H1 (cell line): Measurements from ENCODE around the gene KCNMB2. TPM values are rescaled to one million over a fixed set of nuclear protein-coding genes. Genes with fewer than 3 reads are reported as not detected.

Experiments used
- RNF2 ChIP-seq: fragments of 200-900, 300-1000 bp; sonication (generic); IDR thresholded peaks from 2 replicates; pipeline ENCODE4 v1.7.1; 2016; ENCODE audit warnings: borderline replicate concordance, low read depth, mild to moderate bottlenecking, antibody characterized with exemption, low read length; ENCODE audit not compliant: poor library complexity, severe bottlenecking; ENCODE audit errors: missing control alignments
- polyA plus RNA-seq, 7 experiments: library from polyadenylated mRNA; depleted of rRNA in 3 of 7; stranded (reverse) in 5 of 7; unstranded in 2 of 7; fragments of >200 nt in 5 of 7; fragments of 200-250 nt in 2 of 7; gene quantifications; 1 replicate in 5 of 7; 2 replicates in 1 of 7; 4 replicates in 1 of 7; pipeline versions ENCODE4 v1.2.1 to v1.2.3, GENCODE V29; 2011 to 2013; ENCODE audit warnings: missing spikeins in 2 of 7, mixed read lengths in 2 of 7
- total RNA-seq: library from RNA; stranded (reverse); fragmentation: NEBNext Ultra II Directional; extraction: Animal tissue kit (Norgen Biotek cat#: 25700); gene quantifications from 2 replicates; pipeline ENCODE4 v1.2.1, GENCODE V29; 2021
- TF ChIP-seq, protein P1 (sequence below): fragments of 300-600 bp; sonication (generic); IDR thresholded peaks from 2 replicates; pipeline ENCODE4 v1.7.1; 2012; ENCODE audit warnings: low read length, moderate library complexity, mild to moderate bottlenecking, inconsistent platforms; ENCODE audit not compliant: insufficient replicate concordance
- TF ChIP-seq, protein P2 (sequence below): IDR thresholded peaks from 2 replicates; pipeline ENCODE4 v1.6.1; 2012; ENCODE audit warnings: inconsistent platforms

Gene KCNMB2
- total and polyA plus RNA-seq, 2 of the 8 experiments (the other 6 are each of a cell fraction or from before 2014, with no cell fraction given) = not detected

DNA sequence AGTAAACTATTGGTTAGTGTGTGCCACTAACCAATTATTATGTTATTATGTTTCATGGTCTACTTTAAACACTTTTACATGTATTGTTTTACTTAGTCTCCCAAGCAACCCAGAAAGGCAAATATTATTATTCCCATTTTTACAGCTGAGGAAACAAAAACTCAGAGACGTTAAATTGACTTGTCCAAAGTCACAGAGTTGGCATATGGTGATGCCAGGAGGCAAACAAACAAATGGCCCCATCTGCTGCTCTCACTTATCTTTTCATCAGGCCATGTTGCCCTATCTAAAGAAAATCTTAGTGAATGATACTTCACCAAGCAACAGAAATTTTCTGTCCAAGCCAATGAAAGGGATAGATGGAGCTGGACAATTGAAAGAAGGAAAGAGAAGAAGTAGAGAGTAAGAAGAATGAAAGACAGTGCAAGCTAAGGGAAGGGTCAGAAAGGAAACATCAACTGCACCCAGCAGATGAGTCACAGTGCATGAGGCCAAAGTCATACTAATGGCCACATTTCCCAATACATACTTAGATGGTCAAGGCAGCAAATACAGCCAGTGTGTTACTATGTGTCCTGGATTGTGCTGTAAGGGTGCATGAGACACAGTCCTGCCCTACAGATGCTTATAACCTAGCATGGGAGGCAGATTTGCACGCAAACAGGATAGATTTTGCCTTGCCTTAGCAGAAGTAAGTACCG is 266.9 kb downstream of the KCNMB2 start (continued):
- TF ChIP-seq, protein P1, sequence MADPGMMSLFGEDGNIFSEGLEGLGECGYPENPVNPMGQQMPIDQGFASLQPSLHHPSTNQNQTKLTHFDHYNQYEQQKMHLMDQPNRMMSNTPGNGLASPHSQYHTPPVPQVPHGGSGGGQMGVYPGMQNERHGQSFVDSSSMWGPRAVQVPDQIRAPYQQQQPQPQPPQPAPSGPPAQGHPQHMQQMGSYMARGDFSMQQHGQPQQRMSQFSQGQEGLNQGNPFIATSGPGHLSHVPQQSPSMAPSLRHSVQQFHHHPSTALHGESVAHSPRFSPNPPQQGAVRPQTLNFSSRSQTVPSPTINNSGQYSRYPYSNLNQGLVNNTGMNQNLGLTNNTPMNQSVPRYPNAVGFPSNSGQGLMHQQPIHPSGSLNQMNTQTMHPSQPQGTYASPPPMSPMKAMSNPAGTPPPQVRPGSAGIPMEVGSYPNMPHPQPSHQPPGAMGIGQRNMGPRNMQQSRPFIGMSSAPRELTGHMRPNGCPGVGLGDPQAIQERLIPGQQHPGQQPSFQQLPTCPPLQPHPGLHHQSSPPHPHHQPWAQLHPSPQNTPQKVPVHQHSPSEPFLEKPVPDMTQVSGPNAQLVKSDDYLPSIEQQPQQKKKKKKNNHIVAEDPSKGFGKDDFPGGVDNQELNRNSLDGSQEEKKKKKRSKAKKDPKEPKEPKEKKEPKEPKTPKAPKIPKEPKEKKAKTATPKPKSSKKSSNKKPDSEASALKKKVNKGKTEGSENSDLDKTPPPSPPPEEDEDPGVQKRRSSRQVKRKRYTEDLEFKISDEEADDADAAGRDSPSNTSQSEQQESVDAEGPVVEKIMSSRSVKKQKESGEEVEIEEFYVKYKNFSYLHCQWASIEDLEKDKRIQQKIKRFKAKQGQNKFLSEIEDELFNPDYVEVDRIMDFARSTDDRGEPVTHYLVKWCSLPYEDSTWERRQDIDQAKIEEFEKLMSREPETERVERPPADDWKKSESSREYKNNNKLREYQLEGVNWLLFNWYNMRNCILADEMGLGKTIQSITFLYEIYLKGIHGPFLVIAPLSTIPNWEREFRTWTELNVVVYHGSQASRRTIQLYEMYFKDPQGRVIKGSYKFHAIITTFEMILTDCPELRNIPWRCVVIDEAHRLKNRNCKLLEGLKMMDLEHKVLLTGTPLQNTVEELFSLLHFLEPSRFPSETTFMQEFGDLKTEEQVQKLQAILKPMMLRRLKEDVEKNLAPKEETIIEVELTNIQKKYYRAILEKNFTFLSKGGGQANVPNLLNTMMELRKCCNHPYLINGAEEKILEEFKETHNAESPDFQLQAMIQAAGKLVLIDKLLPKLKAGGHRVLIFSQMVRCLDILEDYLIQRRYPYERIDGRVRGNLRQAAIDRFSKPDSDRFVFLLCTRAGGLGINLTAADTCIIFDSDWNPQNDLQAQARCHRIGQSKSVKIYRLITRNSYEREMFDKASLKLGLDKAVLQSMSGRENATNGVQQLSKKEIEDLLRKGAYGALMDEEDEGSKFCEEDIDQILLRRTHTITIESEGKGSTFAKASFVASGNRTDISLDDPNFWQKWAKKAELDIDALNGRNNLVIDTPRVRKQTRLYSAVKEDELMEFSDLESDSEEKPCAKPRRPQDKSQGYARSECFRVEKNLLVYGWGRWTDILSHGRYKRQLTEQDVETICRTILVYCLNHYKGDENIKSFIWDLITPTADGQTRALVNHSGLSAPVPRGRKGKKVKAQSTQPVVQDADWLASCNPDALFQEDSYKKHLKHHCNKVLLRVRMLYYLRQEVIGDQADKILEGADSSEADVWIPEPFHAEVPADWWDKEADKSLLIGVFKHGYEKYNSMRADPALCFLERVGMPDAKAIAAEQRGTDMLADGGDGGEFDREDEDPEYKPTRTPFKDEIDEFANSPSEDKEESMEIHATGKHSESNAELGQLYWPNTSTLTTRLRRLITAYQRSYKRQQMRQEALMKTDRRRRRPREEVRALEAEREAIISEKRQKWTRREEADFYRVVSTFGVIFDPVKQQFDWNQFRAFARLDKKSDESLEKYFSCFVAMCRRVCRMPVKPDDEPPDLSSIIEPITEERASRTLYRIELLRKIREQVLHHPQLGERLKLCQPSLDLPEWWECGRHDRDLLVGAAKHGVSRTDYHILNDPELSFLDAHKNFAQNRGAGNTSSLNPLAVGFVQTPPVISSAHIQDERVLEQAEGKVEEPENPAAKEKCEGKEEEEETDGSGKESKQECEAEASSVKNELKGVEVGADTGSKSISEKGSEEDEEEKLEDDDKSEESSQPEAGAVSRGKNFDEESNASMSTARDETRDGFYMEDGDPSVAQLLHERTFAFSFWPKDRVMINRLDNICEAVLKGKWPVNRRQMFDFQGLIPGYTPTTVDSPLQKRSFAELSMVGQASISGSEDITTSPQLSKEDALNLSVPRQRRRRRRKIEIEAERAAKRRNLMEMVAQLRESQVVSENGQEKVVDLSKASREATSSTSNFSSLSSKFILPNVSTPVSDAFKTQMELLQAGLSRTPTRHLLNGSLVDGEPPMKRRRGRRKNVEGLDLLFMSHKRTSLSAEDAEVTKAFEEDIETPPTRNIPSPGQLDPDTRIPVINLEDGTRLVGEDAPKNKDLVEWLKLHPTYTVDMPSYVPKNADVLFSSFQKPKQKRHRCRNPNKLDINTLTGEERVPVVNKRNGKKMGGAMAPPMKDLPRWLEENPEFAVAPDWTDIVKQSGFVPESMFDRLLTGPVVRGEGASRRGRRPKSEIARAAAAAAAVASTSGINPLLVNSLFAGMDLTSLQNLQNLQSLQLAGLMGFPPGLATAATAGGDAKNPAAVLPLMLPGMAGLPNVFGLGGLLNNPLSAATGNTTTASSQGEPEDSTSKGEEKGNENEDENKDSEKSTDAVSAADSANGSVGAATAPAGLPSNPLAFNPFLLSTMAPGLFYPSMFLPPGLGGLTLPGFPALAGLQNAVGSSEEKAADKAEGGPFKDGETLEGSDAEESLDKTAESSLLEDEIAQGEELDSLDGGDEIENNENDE = no peak
- no peak for TF ChIP-seq RNF2
- TF ChIP-seq, protein P2, sequence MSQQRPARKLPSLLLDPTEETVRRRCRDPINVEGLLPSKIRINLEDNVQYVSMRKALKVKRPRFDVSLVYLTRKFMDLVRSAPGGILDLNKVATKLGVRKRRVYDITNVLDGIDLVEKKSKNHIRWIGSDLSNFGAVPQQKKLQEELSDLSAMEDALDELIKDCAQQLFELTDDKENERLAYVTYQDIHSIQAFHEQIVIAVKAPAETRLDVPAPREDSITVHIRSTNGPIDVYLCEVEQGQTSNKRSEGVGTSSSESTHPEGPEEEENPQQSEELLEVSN = no peak
